HG03103 (cell line): Measurements from ENCODE around the gene USP9Y.
"Not testable (repeated sequence)": the region's sequence is repeated elsewhere in the genome, so short reads cannot be mapped to it uniquely, and the experiment has no call there.

Source experiments
- ATAC-seq: cut with Tn5 transposase; IDR thresholded peaks from one replicate; pipeline ENCODE4 v1.9.1; 2021; ENCODE audit warnings: low read depth; ENCODE audit not compliant: unreplicated experiment

The USP9Y gene

GRCh38 chrY:12701181-12701695 lies at the start of gene USP9Y:
USP9Y (plus strand) TSS chrY:12701231; CDS start chrY:12709448, 8,217 bp downstream.
- no peak for ATAC-seq

- ATAC-seq, result no peak
These were observed 49.4 kb upstream of the USP9Y start for GRCh38 chrY:12651621-12652036.

GRCh38 chrY:12661745-12662681 lies 39.0 kb upstream of the USP9Y start:
- ATAC-seq, result no peak

- ATAC-seq, result no peak
These were observed 38.1 kb upstream of the USP9Y start for GRCh38 chrY:12662745-12663591.

- not testable (repeated sequence) for ATAC-seq
These were observed 37.2 kb upstream of the USP9Y start for GRCh38 chrY:12663845-12664244.

- ATAC-seq, result no peak
These were observed 22.9 kb upstream of the USP9Y start for GRCh38 chrY:12678111-12678510.

GRCh38 chrY:12681535-12681934 lies 19.5 kb upstream of the USP9Y start:
- ATAC-seq, result no peak

GRCh38 chrY:12688337-12688736 lies 12.7 kb upstream of the USP9Y start:
- ATAC-seq, result no peak

GRCh38 chrY:12700087-12700486 lies 944 bp upstream of the USP9Y start:
- ATAC-seq, result no peak

GRCh38 chrY:12702174-12702573 lies 1.1 kb downstream of the USP9Y start:
- ATAC-seq, result no peak

GRCh38 chrY:12710460-12710859 lies 9.4 kb downstream of the USP9Y start:
- ATAC-seq, result no peak

GRCh38 chrY:12715376-12715775 lies 14.3 kb downstream of the USP9Y start:
- ATAC-seq, result no peak

GRCh38 chrY:12729746-12730145 lies 28.7 kb downstream of the USP9Y start:
- ATAC-seq, result no peak

- ATAC-seq, result peak; percentile 68
These were observed 32.6 kb downstream of the USP9Y start for GRCh38 chrY:12733625-12734024.

- no peak for ATAC-seq
These were observed 33.0 kb downstream of the USP9Y start for GRCh38 chrY:12734051-12734450.

GRCh38 chrY:12741414-12741813 lies 40.4 kb downstream of the USP9Y start:
- no peak for ATAC-seq

GRCh38 chrY:12742725-12743124 lies 41.7 kb downstream of the USP9Y start:
- no peak for ATAC-seq

GRCh38 chrY:12744091-12744490 lies 43.1 kb downstream of the USP9Y start:
- ATAC-seq, result no peak

- ATAC-seq, result no peak
These were observed 48.3 kb downstream of the USP9Y start for GRCh38 chrY:12749293-12749692.

GRCh38 chrY:12752856-12753255 lies 51.8 kb downstream of the USP9Y start:
- ATAC-seq, result no peak

GRCh38 chrY:12756021-12756420 lies 55.0 kb downstream of the USP9Y start:
- ATAC-seq, result no peak
